NB4 (cell line): Measurements from ENCODE around the gene ACTRT3.

ENCODE experiments used
- MAX ChIP-seq: IDR thresholded peaks from 2 replicates; pipeline ENCODE4 v1.6.1; 2011; ENCODE audit warnings: low read depth, low read length
- MYC ChIP-seq: IDR thresholded peaks from 2 replicates; pipeline ENCODE4 v1.6.1; 2011; ENCODE audit warnings: low read depth, low read length
- POLR2A ChIP-seq: IDR thresholded peaks from 2 replicates; pipeline ENCODE4 v1.6.1; 2011; ENCODE audit warnings: mild to moderate bottlenecking; ENCODE audit not compliant: insufficient read length; ENCODE audit errors: extremely low read depth
- TF ChIP-seq, protein P1 (sequence below): IDR thresholded peaks from one replicate; pipeline ENCODE4 v1.5.1; 2012; ENCODE audit warnings: low read depth, low read length

GRCh38 chr3:169759256-169759655, 10.1 kb downstream of the ACTRT3 start:
- TF ChIP-seq MAX (no peak), MYC (no peak), POLR2A (no peak)
- TF ChIP-seq, protein P1, sequence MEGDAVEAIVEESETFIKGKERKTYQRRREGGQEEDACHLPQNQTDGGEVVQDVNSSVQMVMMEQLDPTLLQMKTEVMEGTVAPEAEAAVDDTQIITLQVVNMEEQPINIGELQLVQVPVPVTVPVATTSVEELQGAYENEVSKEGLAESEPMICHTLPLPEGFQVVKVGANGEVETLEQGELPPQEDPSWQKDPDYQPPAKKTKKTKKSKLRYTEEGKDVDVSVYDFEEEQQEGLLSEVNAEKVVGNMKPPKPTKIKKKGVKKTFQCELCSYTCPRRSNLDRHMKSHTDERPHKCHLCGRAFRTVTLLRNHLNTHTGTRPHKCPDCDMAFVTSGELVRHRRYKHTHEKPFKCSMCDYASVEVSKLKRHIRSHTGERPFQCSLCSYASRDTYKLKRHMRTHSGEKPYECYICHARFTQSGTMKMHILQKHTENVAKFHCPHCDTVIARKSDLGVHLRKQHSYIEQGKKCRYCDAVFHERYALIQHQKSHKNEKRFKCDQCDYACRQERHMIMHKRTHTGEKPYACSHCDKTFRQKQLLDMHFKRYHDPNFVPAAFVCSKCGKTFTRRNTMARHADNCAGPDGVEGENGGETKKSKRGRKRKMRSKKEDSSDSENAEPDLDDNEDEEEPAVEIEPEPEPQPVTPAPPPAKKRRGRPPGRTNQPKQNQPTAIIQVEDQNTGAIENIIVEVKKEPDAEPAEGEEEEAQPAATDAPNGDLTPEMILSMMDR: no peak
